Lung microvascular endothelial cell (primary cell): Measurements from ENCODE around the gene WDR33. TPM values are rescaled to one million over a fixed set of nuclear protein-coding genes. Genes with fewer than 3 reads are reported as not detected.
A peak's percentile ranks its signal among the peaks of the same experiment; 100 is the strongest.

Experiments used
- DNase-seq, 2 donors: peaks; one replicate each; pipeline versions ENCODE4 v3.0.0 to v3.0.0-alpha.2; 2010; ENCODE audit warnings: low read depth in 2 of 2
- total RNA-seq: library from RNA; depleted of rRNA; stranded (reverse); fragments of >200 nt; gene quantifications from 2 replicates; pipeline ENCODE4 v1.2.1, GENCODE V29; 2014

The WDR33 gene
- total RNA-seq, 1 donor from 2014 or later, result 20.8 TPM

- DNase-seq, result no peak
Observed at GRCh38 chr2:127719301-127720218, 91.4 kb downstream of the WDR33 start.

- no peak for DNase-seq
Observed at GRCh38 chr2:127718271-127718670, 92.7 kb downstream of the WDR33 start.

GRCh38 chr2:127715778-127716449, 95.1 kb downstream of the WDR33 start:
- no peak for DNase-seq

- no peak for DNase-seq
Observed at GRCh38 chr2:127713562-127713961, 97.4 kb downstream of the WDR33 start.

- DNase-seq, result no peak
Observed at GRCh38 chr2:127712999-127713398, 98.0 kb downstream of the WDR33 start.

GRCh38 chr2:127709336-127709735, 101.6 kb downstream of the WDR33 start:
- no peak for DNase-seq

- no peak for DNase-seq
Observed at GRCh38 chr2:127707890-127708648, 102.9 kb downstream of the WDR33 start.

GRCh38 chr2:127706215-127706990, 104.6 kb downstream of the WDR33 start:
- DNase-seq, result no peak

- no peak for DNase-seq
Observed at GRCh38 chr2:127705391-127706065, 105.4 kb downstream of the WDR33 start.

- DNase-seq, result no peak
Observed at GRCh38 chr2:127704641-127705390, 106.2 kb downstream of the WDR33 start.

- no peak for DNase-seq
Observed at GRCh38 chr2:127703282-127703681, 107.7 kb downstream of the WDR33 start.

GRCh38 chr2:127702395-127703009, 108.5 kb downstream of the WDR33 start:
- DNase-seq, result peak in 1 of 2 donors; percentile 17

GRCh38 chr2:127701651-127702394, 109.1 kb downstream of the WDR33 start:
- peak; percentile 86 to 87 for DNase-seq

GRCh38 chr2:127701193-127701650, 109.7 kb downstream of the WDR33 start, which contains the start of gene SFT2D3:
Gene SFT2D3, plus strand, starts transcription at chr2:127701497. Its CDS starts 32 bp downstream, at chr2:127701529.
- DNase-seq, result peak; percentile 93 to 96

GRCh38 chr2:127700527-127701192, 110.3 kb downstream of the WDR33 start:
- DNase-seq, result peak in 1 of 2 donors; percentile 29

- no peak for DNase-seq
Observed at GRCh38 chr2:127698553-127699355, 112.2 kb downstream of the WDR33 start.
